GM21526 (cell line): ENCODE measurements around the gene AKAP14.
"Not testable (repeated sequence)": the region's sequence is repeated elsewhere in the genome, so short reads cannot be mapped to it uniquely, and the experiment has no call there.

Experiments
- ATAC-seq: cut with Tn5 transposase; IDR thresholded peaks from one replicate; pipeline ENCODE4 v1.9.1; 2021; ENCODE audit warnings: moderate library complexity; ENCODE audit not compliant: unreplicated experiment, low FRiP score

Gene AKAP14

GRCh38 chrX:119895843-119896326 lies at the start of gene AKAP14:
Gene AKAP14, plus strand, starts transcription at chrX:119895893. Its CDS starts 7,331 bp downstream, at chrX:119903224.
- ATAC-seq, result no peak

- ATAC-seq, result peak; percentile 95
These were observed 43.0 kb upstream of the AKAP14 start, which contains the start of gene UPF3B for GRCh38 chrX:119852382-119853353. Gene UPF3B, minus strand, starts transcription at chrX:119852963. Its CDS starts 35 bp downstream, at chrX:119852928.

- ATAC-seq, result no peak
These were observed 42.2 kb upstream of the AKAP14 start for GRCh38 chrX:119853444-119853843.

GRCh38 chrX:119870626-119871131 lies 25.0 kb upstream of the AKAP14 start:
- peak; percentile 15 for ATAC-seq

- ATAC-seq, result peak; percentile 41
These were observed 24.5 kb upstream of the AKAP14 start for GRCh38 chrX:119871245-119871598.

GRCh38 chrX:119871599-119872395 lies 23.9 kb upstream of the AKAP14 start, which contains the start of the genes NDUFA1 and RNF113A:
Gene NDUFA1, plus strand, starts transcription at chrX:119871832. Its CDS starts 80 bp downstream, at chrX:119871912.
Gene RNF113A, minus strand, starts transcription at chrX:119871733. Its CDS starts 120 bp downstream, at chrX:119871613.
- ATAC-seq, result peak; percentile 89

- no peak for ATAC-seq
These were observed 17.0 kb upstream of the AKAP14 start for GRCh38 chrX:119878740-119879139.

- no peak for ATAC-seq
These were observed 15.6 kb upstream of the AKAP14 start for GRCh38 chrX:119880076-119880475.

GRCh38 chrX:119880552-119881437 lies 14.9 kb upstream of the AKAP14 start:
- ATAC-seq, result peak; percentile 82

- ATAC-seq, result no peak
These were observed 9.9 kb upstream of the AKAP14 start for GRCh38 chrX:119885554-119886428.

GRCh38 chrX:119887721-119888425 lies 7.8 kb upstream of the AKAP14 start:
- ATAC-seq, result peak; percentile 86

- ATAC-seq, result not testable (repeated sequence)
These were observed 5.1 kb upstream of the AKAP14 start for GRCh38 chrX:119890626-119891025.

- not testable (repeated sequence) for ATAC-seq
These were observed 3.6 kb upstream of the AKAP14 start for GRCh38 chrX:119891961-119892692.

- no peak for ATAC-seq
These were observed 3.4 kb downstream of the AKAP14 start for GRCh38 chrX:119899125-119899524.

- ATAC-seq, result no peak
These were observed 5.3 kb downstream of the AKAP14 start for GRCh38 chrX:119900976-119901375.

GRCh38 chrX:119916310-119916709 lies 20.6 kb downstream of the AKAP14 start:
- no peak for ATAC-seq

GRCh38 chrX:119917877-119918276 lies 22.2 kb downstream of the AKAP14 start:
- ATAC-seq, result no peak
